Measurements from ENCODE around the gene BAZ1A.

GRCh38 chr14:34713122-34713680, 162.0 kb downstream of the BAZ1A start:
- no peak for TF ChIP-seq CTCF (IDR thresholded peaks at IDR 0.05 in 2 of 3, conservative IDR thresholded peaks at IDR 0.05 in 1 of 3; ENCODE audit: control insufficient read depth in 2 of 3, extremely low read depth in 1 of 3, insufficient read depth in 1 of 3, low read depth in 3 of 3, low read length in 3 of 3)
- no peak for TF ChIP-seq JUND (IDR thresholded peaks at IDR 0.05; ENCODE audit: low read depth, low read length)
- TF ChIP-seq MXI1 (IDR thresholded peaks at IDR 0.05; ENCODE audit: low read depth, low read length) = no peak
- TF ChIP-seq RCOR1 (conservative IDR thresholded peaks at IDR 0.05; ENCODE audit: low read depth, low read length) = no peak
- no peak for TF ChIP-seq POLR2AphosphoS5 (IDR thresholded peaks at IDR 0.05; ENCODE audit: low read length)
- no peak for TF ChIP-seq SREBF2 (IDR thresholded peaks at IDR 0.05; ENCODE audit: low read length)
- no peak for TF ChIP-seq POLR2A (IDR thresholded peaks at IDR 0.05; ENCODE audit: low read depth, low read length)
- TF ChIP-seq EZH2 (IDR thresholded peaks at IDR 0.05; ENCODE audit: borderline replicate concordance, control insufficient read depth, low read depth, low read length) = no peak
- no peak for TF ChIP-seq ZNF207 (IDR thresholded peaks at IDR 0.05; ENCODE audit: borderline replicate concordance)
- no peak for TF ChIP-seq TAF1 (IDR thresholded peaks at IDR 0.05; ENCODE audit: borderline replicate concordance, low read depth, low read length)

Measured in GM12878 (cell line).